ENCODE measurements around the gene RGS10. TPM values are rescaled to one million over a fixed set of nuclear protein-coding genes. Genes with fewer than 3 reads are reported as not detected.

RGS10 gene
- total RNA-seq, 6 experiments from 2014 or later = 52.6 to 76.4 (median 71.3) TPM

DNA sequence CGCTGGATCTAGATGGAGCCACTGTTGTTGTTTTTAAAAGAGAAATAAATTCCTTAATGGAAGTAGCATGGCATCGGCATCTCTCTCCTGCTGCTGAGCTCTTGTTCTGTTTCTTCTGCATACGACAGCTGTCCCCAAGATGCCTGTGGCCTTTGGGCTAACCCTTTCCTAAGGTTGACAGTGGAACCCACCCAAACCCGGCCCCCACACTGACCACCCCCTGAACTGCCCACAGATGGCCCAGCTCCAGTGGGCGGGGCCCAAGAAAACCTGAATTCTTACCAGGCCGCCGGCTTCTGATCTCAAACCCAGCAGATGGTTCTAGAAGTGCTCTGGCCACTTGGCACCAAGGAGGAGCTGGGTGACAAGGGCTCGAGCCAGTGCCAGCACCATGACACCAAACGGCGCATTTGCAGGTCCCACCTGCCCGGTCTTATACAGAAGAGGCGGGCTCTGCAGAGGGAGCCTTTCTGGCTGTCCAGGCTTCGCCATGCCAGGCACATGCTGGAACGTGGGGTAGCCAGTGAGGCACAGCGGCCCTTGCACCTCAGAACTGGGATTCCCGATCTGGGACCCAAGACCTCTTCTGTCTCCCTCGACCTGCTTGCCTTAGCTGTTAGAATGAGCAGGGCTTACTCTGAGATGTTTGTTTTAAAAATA, 82.7 kb downstream of the RGS10 start:
- Mint-ChIP-seq H3K4me3 (no peak overlapping the region), H3K4me1 (ENCODE audit: low read depth) (peaks cover 5% of the 10 kb centered on the region; the same call in 1 of the 2 replicates), H3K36me3 (ENCODE audit: low read depth) (peaks cover 11% of the 10 kb centered on the region; the same call in 1 of the 2 replicates), H3K27me3 (ENCODE audit: insufficient read depth) (peaks cover 12% of the 10 kb centered on the region), H3K27ac (no peak overlapping the region), H3K9me3 (peaks cover 11% of the 10 kb centered on the region)
- no peak for TF ChIP-seq CTCF (IDR thresholded peaks at IDR 0.05)
- DNase-seq = no peak

- Mint-ChIP-seq H3K4me3 (no peak overlapping the region), H3K36me3 (ENCODE audit: low read depth) (peaks cover 8% of the 10 kb centered on the region; the same call in 1 of the 2 replicates), H3K27me3 (ENCODE audit: insufficient read depth) (peaks cover 5% of the 10 kb centered on the region), H3K27ac (no peak overlapping the region), H3K9me3 (peaks cover 8% of the 10 kb centered on the region), H3K4me1 (ENCODE audit: low read depth) (peaks cover 5% of the 10 kb centered on the region; the same call in 1 of the 2 replicates)
- DNase-seq = no peak
- 0 out of 2 replicates have a peak, but pooled peaks have one; percentile 19 for TF ChIP-seq CTCF (IDR thresholded peaks at IDR 0.05)
Observed at GRCh38 chr10:119457966-119458766, 84.4 kb downstream of the RGS10 start.

- no peak for DNase-seq
- no peaks in the 10 kb centered on the region for H3K9me3 Mint-ChIP-seq
- no peak overlapping the region for H3K4me3 Mint-ChIP-seq
- no peak overlapping the region for H3K27ac Mint-ChIP-seq
- no peaks in the 10 kb centered on the region for H3K36me3 Mint-ChIP-seq (ENCODE audit: low read depth)
- peaks cover 2% of the 10 kb centered on the region for H3K27me3 Mint-ChIP-seq (ENCODE audit: insufficient read depth)
- peaks cover 4% of the 10 kb centered on the region; the same call in 1 of the 2 replicates for H3K4me1 Mint-ChIP-seq (ENCODE audit: low read depth)
- TF ChIP-seq CTCF (IDR thresholded peaks at IDR 0.05) = no peak
Observed at GRCh38 chr10:119456435-119456810, 86.1 kb downstream of the RGS10 start.

DNA sequence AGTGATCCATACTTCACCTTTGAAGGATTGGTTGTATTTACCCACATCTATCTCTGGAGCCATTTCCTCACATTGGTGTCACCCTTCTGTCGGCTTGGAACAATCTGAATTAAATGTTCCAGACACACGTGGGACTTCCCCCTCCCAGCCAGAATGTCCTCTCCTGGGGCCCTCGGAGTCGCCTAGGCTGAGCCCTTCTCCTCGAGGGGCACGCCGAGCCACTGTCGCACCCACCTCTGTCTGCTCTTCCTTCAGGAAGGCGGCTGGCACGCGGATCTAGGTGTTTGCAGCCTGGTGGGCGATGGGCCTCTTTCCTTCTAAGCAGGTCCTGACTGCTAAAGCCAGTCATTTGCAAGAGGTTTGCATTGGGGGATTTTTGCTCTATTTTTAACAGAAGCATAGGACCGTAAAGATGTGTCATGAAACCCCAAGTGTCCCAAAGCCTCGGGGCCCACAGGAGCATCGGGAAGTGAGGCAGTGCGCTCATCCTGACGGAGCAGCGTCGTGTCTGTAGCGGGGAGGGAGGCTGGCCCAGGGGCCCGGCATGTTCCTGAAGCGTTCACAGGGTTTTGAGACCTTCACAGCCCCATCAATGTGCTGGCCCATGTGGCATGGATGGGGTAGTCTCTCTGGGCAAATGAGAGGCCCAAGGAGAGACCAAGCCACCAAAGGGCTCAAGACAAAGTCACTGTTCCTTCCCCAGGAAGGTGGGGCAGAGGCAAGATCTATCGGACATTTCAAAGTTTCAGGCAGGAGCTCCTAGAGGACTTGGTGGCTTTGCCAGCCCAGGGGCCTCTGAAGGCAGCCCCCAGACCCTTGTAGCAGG, 86.7 kb downstream of the RGS10 start:
- Mint-ChIP-seq H3K4me3 (no peak overlapping the region), H3K36me3 (ENCODE audit: low read depth) (no peaks in the 10 kb centered on the region), H3K9me3 (no peaks in the 10 kb centered on the region), H3K4me1 (ENCODE audit: low read depth) (no peaks in the 10 kb centered on the region), H3K27ac (no peak overlapping the region), H3K27me3 (ENCODE audit: insufficient read depth) (no peaks in the 10 kb centered on the region; the same call in 1 of the 2 replicates)
- no peak for TF ChIP-seq CTCF (IDR thresholded peaks at IDR 0.05)
- no peak for DNase-seq

DNA sequence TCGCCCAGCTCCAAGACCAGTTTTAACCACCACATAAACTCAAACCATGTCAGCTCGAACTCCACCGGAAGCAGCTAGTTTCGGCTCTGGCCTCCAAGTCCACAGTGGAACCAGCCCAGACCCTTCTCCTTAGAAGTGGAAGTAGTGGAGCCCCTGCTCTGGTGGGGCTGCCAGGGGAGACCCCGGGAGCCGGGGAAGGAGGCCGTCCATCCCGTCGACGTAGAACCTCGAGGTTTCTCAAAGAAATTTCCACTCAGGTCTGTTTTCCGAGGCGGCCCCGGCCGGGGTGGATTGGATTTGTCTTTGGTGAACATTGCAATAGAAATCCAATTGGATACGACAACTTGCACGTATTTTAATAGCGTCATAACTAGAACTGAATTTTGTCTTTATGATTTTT, 87.5 kb downstream of the RGS10 start:
- no peak overlapping the region for H3K27ac Mint-ChIP-seq
- no peak overlapping the region for H3K4me3 Mint-ChIP-seq
- DNase-seq = no peak
- H3K36me3 Mint-ChIP-seq (ENCODE audit: low read depth) = no peaks in the 10 kb centered on the region
- H3K27me3 Mint-ChIP-seq (ENCODE audit: insufficient read depth) = no peaks in the 10 kb centered on the region; the same call in 1 of the 2 replicates
- no peaks in the 10 kb centered on the region for H3K9me3 Mint-ChIP-seq
- H3K4me1 Mint-ChIP-seq (ENCODE audit: low read depth) = peaks cover 5% of the 10 kb centered on the region
- no peak for TF ChIP-seq CTCF (IDR thresholded peaks at IDR 0.05)
